ENCODE results near the gene DHRS7B.

GRCh38 chr17:21172846-21173245, 46.1 kb downstream of the DHRS7B start:
- no peak for TF ChIP-seq CTCF (IDR thresholded peaks at IDR 0.05)
- no peak for TF ChIP-seq POLR2A (IDR thresholded peaks at IDR 0.05)

All from tibial nerve (tissue), 3 donors.